ENCODE results near the gene TBC1D14. TPM values are rescaled to one million over a fixed set of nuclear protein-coding genes. Genes with fewer than 3 reads are reported as not detected.
"Not testable (repeated sequence)": the region's sequence is repeated elsewhere in the genome, so short reads cannot be mapped to it uniquely, and the experiment has no call there.

The TBC1D14 gene
- total RNA-seq, 1 donor from 2014 or later, result 35.0 TPM

- DNase-seq, result not testable (repeated sequence)
Measured at GRCh38 chr4:6890971-6891370, 18.7 kb upstream of the TBC1D14 start.

- DNase-seq, result no peak
Measured at GRCh38 chr4:6891436-6892170, 18.0 kb upstream of the TBC1D14 start.

GRCh38 chr4:6892190-6892908, 17.3 kb upstream of the TBC1D14 start:
- DNase-seq, result no peak

GRCh38 chr4:6892909-6893202, 16.8 kb upstream of the TBC1D14 start:
- DNase-seq, result no peak

GRCh38 chr4:6893449-6894085, 16.1 kb upstream of the TBC1D14 start:
- no peak for DNase-seq

- no peak for DNase-seq
Measured at GRCh38 chr4:6894086-6894478, 15.5 kb upstream of the TBC1D14 start.

GRCh38 chr4:6894528-6895498, 14.8 kb upstream of the TBC1D14 start:
- DNase-seq, result no peak

- no peak for DNase-seq
Measured at GRCh38 chr4:6896035-6896434, 13.6 kb upstream of the TBC1D14 start.

- no peak for DNase-seq
Measured at GRCh38 chr4:6898763-6899162, 10.9 kb upstream of the TBC1D14 start.

GRCh38 chr4:6900181-6900812, 9.3 kb upstream of the TBC1D14 start:
- no peak for DNase-seq

GRCh38 chr4:6900956-6901355, 8.7 kb upstream of the TBC1D14 start:
- no peak for DNase-seq

GRCh38 chr4:6901669-6902317, 7.8 kb upstream of the TBC1D14 start:
- no peak for DNase-seq

GRCh38 chr4:6902318-6903042, 7.1 kb upstream of the TBC1D14 start:
- no peak for DNase-seq

- DNase-seq, result no peak
Measured at GRCh38 chr4:6905516-6906445, 3.8 kb upstream of the TBC1D14 start.

GRCh38 chr4:6906486-6906885, 3.1 kb upstream of the TBC1D14 start:
- DNase-seq, result not testable (repeated sequence)

- no peak for DNase-seq
Measured at GRCh38 chr4:6907658-6908191, 1.9 kb upstream of the TBC1D14 start.

GRCh38 chr4:6908432-6909112, 1.1 kb upstream of the TBC1D14 start:
- no peak for DNase-seq

GRCh38 chr4:6909970-6910339, 329 bp downstream of the TBC1D14 start:
- no peak for DNase-seq

All from skin of body (tissue), 2 donors.